ENCODE data around the gene OLFML2B.

The OLFML2B gene

GRCh38 chr1:161945306-161946060 is 78.2 kb downstream of the OLFML2B start:
- DNase-seq (ENCODE audit: low read depth), result no peak

GRCh38 chr1:161944381-161944780 is 79.3 kb downstream of the OLFML2B start:
- no peak for DNase-seq (ENCODE audit: low read depth)

- no peak for DNase-seq (ENCODE audit: low read depth)
Observed at GRCh38 chr1:161943737-161944136, 79.9 kb downstream of the OLFML2B start.

GRCh38 chr1:161941726-161942436 is 81.8 kb downstream of the OLFML2B start:
- no peak for DNase-seq (ENCODE audit: low read depth)

DNA sequence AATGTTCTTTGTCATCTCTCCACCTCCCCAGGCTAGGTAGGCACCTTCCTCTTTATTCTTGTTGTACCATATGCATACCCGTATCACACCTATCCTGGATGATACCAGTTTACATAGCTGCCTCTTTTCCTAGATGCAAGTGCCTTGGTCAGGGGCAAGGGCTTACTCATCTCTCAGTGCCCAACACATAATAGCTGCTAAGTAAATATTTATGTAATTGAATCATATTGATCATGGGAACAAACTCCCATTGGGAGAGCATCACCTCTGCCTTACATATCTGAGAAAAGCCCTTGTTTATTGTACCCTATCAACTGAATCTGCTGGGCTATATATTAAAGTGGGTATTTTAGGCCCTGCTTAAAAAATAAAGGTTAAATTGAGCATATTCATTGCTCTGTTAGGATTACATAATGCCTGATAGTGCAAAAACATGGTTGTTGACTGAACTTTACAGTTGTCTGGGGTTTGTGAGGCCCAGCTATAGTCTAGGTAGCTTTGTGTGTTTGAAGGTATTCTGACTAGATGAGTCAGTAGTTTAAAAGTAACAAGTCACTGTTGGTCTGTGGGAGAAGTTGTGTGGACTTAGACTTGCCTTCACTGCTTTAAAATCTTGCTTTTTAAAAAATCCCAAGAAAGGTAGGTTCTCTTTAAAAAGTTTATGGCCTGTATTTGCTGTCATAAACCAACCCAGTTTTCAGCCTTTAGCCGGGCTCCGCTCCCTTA is 82.6 kb downstream of the OLFML2B start:
- DNase-seq (ENCODE audit: low read depth), result no peak

DNA sequence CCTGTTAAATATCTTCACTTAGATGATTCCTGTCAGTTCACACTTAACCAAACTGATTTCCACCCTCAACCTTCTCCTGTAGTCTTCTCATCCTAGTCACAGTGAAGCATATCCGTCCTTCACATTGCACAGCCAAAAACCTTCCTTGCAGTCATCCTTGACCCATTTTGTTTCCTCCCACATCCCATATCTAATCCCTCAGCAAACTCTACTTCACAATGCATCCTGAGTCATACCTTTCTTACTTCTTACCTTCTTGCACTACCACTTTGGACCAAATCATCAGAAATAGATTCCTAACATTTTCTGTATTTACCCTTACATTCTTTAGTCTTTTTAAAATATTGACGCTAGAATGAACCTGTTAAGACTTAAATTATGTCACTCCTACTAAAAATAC is 86.9 kb downstream of the OLFML2B start:
- DNase-seq (ENCODE audit: low read depth), result no peak

DNA sequence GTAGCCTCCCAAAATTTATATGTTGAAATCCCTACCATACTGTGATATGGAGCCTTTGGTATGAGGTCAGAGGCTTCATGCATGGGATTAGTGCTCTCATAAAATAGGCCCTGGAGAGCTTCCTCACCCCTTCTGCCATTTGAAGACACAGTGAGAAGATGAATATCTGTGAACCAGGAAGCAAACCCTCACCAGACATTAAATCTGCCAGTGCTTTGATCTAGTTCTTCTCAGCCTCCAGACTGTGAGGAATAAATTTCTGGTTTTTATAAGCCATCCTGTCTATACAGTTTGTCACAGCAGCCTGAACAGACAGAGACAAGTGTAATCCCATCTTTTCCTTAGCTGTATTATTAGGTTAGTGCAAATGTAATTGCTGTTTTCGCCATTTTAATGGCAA is 88.4 kb downstream of the OLFML2B start:
- no peak for DNase-seq (ENCODE audit: low read depth)

GRCh38 chr1:161933592-161934588 is 89.8 kb downstream of the OLFML2B start:
- no peak for DNase-seq (ENCODE audit: low read depth)
